IPS-15b (cell line): ENCODE data around the gene C19orf85.
A peak's percentile ranks its signal among the peaks of the same experiment; 100 is the strongest.

ENCODE experiments used
- H3K27me3 ChIP-seq: one replicate; pipeline ENCODE4 v1.6.1; 2013; ENCODE audit warnings: low read length; ENCODE audit not compliant: control insufficient read depth, insufficient read depth
- H3K36me3 ChIP-seq: one replicate; pipeline ENCODE4 v1.6.1; 2013; ENCODE audit warnings: low read length; ENCODE audit not compliant: control insufficient read depth, insufficient read depth
- H3K4me1 ChIP-seq: one replicate; pipeline ENCODE4 v1.6.1; 2013; ENCODE audit warnings: mild to moderate bottlenecking, low read length; ENCODE audit not compliant: control insufficient read depth, insufficient read depth
- H3K4me3 ChIP-seq: one replicate; pipeline ENCODE4 v1.5.1; 2013; ENCODE audit warnings: low read depth, low read length
- H3K9ac ChIP-seq: one replicate; pipeline ENCODE4 v1.6.1; 2013; ENCODE audit warnings: low read depth, mild to moderate bottlenecking, low read length
- H3K9me3 ChIP-seq: one replicate; pipeline ENCODE4 v1.6.1; 2013; ENCODE audit warnings: mild to moderate bottlenecking, low read length; ENCODE audit not compliant: control insufficient read depth, insufficient read depth

C19orf85 gene

GRCh38 chr19:55481794-55482155 lies 17.2 kb upstream of the C19orf85 start:
- Histone ChIP-seq H3K9me3 (no peaks in the 10 kb centered on the region), H3K4me1 (peaks cover 4% of the 10 kb centered on the region), H3K27me3 (no peaks in the 10 kb centered on the region), H3K36me3 (peaks cover 8% of the 10 kb centered on the region), H3K9ac (no peak overlapping the region), H3K4me3 (no peak overlapping the region)

- H3K36me3 ChIP-seq = peaks cover 8% of the 10 kb centered on the region
- H3K4me3 ChIP-seq = no peak overlapping the region
- H3K4me1 ChIP-seq = peaks cover 4% of the 10 kb centered on the region
- no peaks in the 10 kb centered on the region for H3K9me3 ChIP-seq
- H3K27me3 ChIP-seq = no peaks in the 10 kb centered on the region
- H3K9ac ChIP-seq = no peak overlapping the region
Observed at GRCh38 chr19:55481148-55481793, 16.7 kb upstream of the C19orf85 start.

GRCh38 chr19:55479451-55480230 lies 15.1 kb upstream of the C19orf85 start:
- Histone ChIP-seq H3K27me3 (no peaks in the 10 kb centered on the region), H3K9ac (no peak overlapping the region), H3K9me3 (no peaks in the 10 kb centered on the region), H3K4me3 (no peak overlapping the region), H3K36me3 (peaks cover 8% of the 10 kb centered on the region), H3K4me1 (peaks cover 10% of the 10 kb centered on the region)

GRCh38 chr19:55479045-55479444 lies 14.5 kb upstream of the C19orf85 start:
- Histone ChIP-seq H3K27me3 (no peaks in the 10 kb centered on the region), H3K4me1 (peaks cover 12% of the 10 kb centered on the region), H3K9me3 (no peaks in the 10 kb centered on the region), H3K36me3 (peaks cover 8% of the 10 kb centered on the region), H3K9ac (no peak overlapping the region), H3K4me3 (no peak overlapping the region)

GRCh38 chr19:55478364-55478763 lies 13.8 kb upstream of the C19orf85 start:
- Histone ChIP-seq H3K27me3 (no peaks in the 10 kb centered on the region), H3K36me3 (peaks cover 8% of the 10 kb centered on the region), H3K4me1 (peaks cover 12% of the 10 kb centered on the region), H3K9ac (no peak overlapping the region), H3K4me3 (no peak overlapping the region), H3K9me3 (no peaks in the 10 kb centered on the region)

GRCh38 chr19:55477905-55478304 lies 13.4 kb upstream of the C19orf85 start:
- Histone ChIP-seq H3K4me3 (no peak overlapping the region), H3K36me3 (peaks cover 5% of the 10 kb centered on the region), H3K9ac (no peak overlapping the region), H3K27me3 (no peaks in the 10 kb centered on the region), H3K4me1 (peaks cover 12% of the 10 kb centered on the region), H3K9me3 (no peaks in the 10 kb centered on the region)

- Histone ChIP-seq H3K36me3 (no peaks in the 10 kb centered on the region), H3K9ac (peak within 1 kb of the TSS; percentile 61), H3K4me1 (peaks cover 12% of the 10 kb centered on the region), H3K4me3 (peak within 1 kb of the TSS; percentile 74), H3K27me3 (no peaks in the 10 kb centered on the region), H3K9me3 (no peaks in the 10 kb centered on the region)
Observed at GRCh38 chr19:55476100-55476775, 11.7 kb upstream of the C19orf85 start, which contains the start of gene ZNF628. TSS of gene ZNF628 (plus strand) at chr19:55476617. CDS start at chr19:55479911, 3,294 bp downstream.

GRCh38 chr19:55474269-55475265 lies 10.0 kb upstream of the C19orf85 start:
- peaks cover 10% of the 10 kb centered on the region for H3K4me1 ChIP-seq
- H3K9ac ChIP-seq = no peak overlapping the region
- H3K27me3 ChIP-seq = no peaks in the 10 kb centered on the region
- no peak overlapping the region for H3K4me3 ChIP-seq
- H3K9me3 ChIP-seq = no peaks in the 10 kb centered on the region
- H3K36me3 ChIP-seq = no peaks in the 10 kb centered on the region

- H3K36me3 ChIP-seq = no peaks in the 10 kb centered on the region
- peak overlapping the region; percentile 31 for H3K4me3 ChIP-seq
- H3K9me3 ChIP-seq = no peaks in the 10 kb centered on the region
- H3K4me1 ChIP-seq = peaks cover 10% of the 10 kb centered on the region
- no peaks in the 10 kb centered on the region for H3K27me3 ChIP-seq
- no peak overlapping the region for H3K9ac ChIP-seq
Observed at GRCh38 chr19:55473225-55474012, 8.9 kb upstream of the C19orf85 start.

GRCh38 chr19:55472463-55472862 lies 7.9 kb upstream of the C19orf85 start:
- Histone ChIP-seq H3K9me3 (no peaks in the 10 kb centered on the region), H3K9ac (no peak overlapping the region), H3K36me3 (no peaks in the 10 kb centered on the region), H3K4me3 (no peak overlapping the region), H3K27me3 (no peaks in the 10 kb centered on the region), H3K4me1 (peaks cover 10% of the 10 kb centered on the region)
